ENCODE data around the gene ZIC1.

ZIC1 gene

DNA sequence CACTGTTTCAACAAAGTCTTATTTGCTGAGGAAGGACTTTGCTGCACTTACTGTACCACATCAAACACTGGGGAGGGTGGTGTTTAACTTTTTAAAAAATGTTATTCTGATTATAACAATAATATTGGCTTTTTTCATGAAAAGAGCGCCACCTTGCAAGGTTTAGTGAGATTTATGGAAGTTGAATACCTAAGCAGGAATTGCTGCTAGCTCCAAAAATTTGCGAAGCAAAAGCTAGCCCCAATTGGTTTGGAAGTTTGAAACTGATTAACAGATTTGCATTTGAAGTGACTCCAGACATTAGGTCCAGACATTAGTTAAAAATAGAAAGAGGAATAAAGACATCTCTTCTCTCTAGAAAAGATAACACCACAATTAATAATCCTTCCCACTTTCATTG is 6.7 kb downstream of the ZIC1 start:
- Mint-ChIP-seq H3K27ac (no peak overlapping the region), H3K36me3 (peaks cover 15% of the 10 kb centered on the region), H3K4me3 (no peak overlapping the region), H3K9me3 (peaks cover 6% of the 10 kb centered on the region), H3K4me1 (peaks cover 13% of the 10 kb centered on the region), H3K27me3 (peaks cover 74% of the 10 kb centered on the region)
- DNase-seq, result no peak
- CTCF ChIA-PET, result no interaction called here

DNA sequence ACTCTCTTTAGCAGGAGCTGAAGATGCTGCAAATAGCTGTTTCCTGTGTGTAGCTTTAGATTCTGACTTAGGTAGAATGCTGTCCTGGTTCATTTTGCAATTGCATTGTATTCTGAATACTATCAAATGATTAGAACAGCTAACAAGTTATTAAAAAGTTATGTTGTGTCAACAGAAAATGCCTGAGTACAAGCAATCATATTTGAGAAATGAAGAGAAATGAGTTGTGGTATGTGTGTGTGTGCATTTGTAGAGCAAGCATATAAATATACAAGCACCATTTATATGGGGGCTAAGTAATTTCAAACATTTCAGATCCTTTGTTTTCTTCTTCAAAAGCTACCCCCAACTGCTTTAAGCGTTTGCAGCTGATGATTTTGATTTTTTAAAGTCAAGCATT is 7.8 kb downstream of the ZIC1 start:
- Mint-ChIP-seq H3K36me3 (peaks cover 8% of the 10 kb centered on the region), H3K27ac (no peak overlapping the region), H3K4me3 (no peak overlapping the region), H3K9me3 (no peaks in the 10 kb centered on the region), H3K27me3 (peaks cover 73% of the 10 kb centered on the region), H3K4me1 (peaks cover 9% of the 10 kb centered on the region)
- no peak for DNase-seq
- CTCF ChIA-PET, result no interaction called here

DNA sequence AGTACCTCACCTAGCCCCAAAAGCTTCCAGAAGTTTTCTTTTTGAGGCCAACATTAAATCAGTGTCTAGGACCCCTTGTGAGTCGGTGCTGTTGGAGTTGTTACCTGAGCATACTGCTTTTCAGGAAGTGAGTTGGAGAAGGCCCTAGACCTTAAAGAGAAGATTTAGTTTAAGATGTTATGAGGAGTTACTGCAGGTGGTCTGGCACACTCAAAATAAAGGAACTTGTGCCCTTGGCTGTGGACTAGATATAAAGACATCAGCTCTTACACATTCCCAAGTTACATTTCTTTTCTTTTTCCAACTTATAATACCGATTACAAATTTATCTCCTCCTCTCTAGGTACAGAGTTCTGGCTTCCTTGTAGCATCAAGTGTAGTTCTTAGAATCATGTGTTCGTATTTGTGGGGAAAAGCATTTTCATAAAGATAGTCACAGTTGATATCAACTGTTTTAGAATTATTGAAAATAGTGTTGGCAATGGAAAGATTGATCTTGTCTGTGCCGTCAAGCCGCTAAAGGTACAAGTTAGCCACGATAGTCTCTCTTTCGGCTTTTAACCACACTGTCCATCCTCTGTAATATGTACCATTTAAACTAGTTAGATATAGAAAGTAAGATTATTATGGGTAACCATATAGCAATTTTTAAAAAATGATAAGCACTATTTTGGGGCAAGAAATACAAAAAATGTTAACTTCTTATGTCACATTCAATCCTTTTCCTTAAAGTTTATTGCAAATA is 8.6 kb downstream of the ZIC1 start:
- Mint-ChIP-seq H3K9me3 (peaks cover 2% of the 10 kb centered on the region), H3K4me3 (no peak overlapping the region), H3K36me3 (peaks cover 5% of the 10 kb centered on the region), H3K27ac (no peak overlapping the region), H3K4me1 (peaks cover 6% of the 10 kb centered on the region), H3K27me3 (peaks cover 73% of the 10 kb centered on the region)
- DNase-seq, result no peak
- CTCF ChIA-PET, result no interaction called here

DNA sequence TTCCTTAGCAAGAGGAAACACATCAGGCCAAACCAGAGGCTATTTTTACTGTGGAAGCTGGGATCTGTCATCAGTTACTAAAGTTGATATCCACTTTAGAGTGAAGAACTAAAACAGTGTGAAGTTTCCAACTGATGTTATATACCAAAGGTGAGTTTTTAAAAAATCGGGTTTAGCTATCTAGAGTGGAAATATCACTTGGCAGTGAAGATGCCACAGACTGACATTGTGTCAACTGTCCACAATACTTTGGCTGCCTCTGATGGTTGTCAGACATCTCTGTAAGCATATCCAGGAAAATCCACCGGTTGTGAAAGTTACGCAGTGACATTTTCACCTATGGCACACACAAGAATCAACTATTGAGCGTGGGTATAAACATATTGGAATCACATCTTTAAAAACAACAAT is 9.2 kb downstream of the ZIC1 start:
- H3K9me3 Mint-ChIP-seq, result peaks cover 3% of the 10 kb centered on the region
- H3K27ac Mint-ChIP-seq, result no peak overlapping the region
- peaks cover 3% of the 10 kb centered on the region for H3K36me3 Mint-ChIP-seq
- H3K27me3 Mint-ChIP-seq, result peaks cover 73% of the 10 kb centered on the region
- CTCF ChIA-PET, result no interaction called here
- H3K4me3 Mint-ChIP-seq, result no peak overlapping the region
- peaks cover 3% of the 10 kb centered on the region for H3K4me1 Mint-ChIP-seq
- DNase-seq, result no peak

DNA sequence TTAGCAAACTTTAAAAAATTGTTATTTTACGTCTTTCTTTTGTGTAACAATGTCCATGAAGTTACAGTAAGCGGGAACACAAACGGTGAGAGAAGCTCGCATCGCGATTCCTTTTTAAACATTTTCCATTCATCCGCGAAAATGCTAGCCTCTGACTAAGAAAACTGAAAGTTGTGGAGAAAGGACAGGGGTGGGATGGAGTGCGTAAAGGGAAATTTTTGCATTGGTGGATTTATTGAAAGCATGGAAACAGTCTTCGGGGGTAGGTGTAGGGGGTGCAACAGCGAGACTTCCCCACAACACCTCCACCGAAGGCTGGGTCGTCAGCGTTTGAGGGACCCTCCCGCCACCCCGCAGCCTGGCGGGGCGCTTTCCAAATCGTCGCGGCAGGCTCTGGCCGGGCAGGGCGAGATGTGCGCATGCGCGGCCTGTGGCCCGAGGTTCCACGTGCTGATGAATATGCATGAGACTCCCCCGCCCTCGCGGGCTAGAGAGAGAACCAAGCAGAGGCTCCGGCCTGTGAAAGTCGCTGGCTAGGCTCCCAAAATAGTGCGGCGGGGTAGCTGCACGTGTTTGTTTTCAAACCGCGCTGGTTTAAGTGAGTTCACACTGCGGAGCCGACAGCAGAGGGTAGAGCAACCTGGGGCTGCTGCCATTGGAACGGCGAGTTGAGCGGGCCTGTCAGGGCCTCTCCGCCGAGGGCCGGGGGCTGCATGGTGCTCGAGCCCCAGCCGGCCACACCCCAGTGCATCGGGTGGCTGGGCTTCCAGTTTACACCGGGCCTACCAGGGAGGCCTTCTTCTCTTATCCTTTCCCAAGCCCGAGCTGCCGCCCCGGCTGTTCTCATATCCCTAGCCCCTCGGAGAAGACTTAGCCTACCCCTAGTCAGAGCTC is 9.9 kb downstream of the ZIC1 start:
- no peak for DNase-seq
- Mint-ChIP-seq H3K9me3 (peaks cover 3% of the 10 kb centered on the region), H3K36me3 (peaks cover 3% of the 10 kb centered on the region), H3K27ac (no peak overlapping the region), H3K4me3 (no peak overlapping the region), H3K27me3 (peaks cover 75% of the 10 kb centered on the region), H3K4me1 (peaks cover 2% of the 10 kb centered on the region)
- CTCF ChIA-PET, result no interaction called here

DNA sequence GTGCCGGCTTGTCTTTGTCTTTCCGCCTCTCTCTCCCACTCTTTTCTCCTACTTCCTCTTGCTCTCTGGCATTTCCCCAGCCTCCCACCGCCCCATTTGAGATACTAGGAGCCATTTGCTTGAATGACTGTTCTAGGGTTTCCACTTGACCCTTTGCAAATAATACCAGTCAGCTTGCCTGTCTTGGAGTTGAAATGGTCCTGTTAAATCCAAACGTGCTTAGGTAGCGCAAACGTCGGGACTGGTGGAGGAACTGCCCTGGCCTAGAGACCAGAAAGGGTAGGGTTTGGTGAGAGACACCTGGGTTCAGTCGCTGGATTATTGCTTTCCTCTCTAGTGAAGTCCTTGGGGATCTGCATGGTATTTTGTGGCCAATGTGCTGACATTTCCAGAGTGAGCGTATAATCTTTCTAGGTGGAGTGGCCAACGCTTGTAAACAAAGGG is 10.6 kb downstream of the ZIC1 start:
- Mint-ChIP-seq H3K4me1 (peaks cover 2% of the 10 kb centered on the region), H3K9me3 (peaks cover 3% of the 10 kb centered on the region), H3K4me3 (no peak overlapping the region), H3K36me3 (peaks cover 3% of the 10 kb centered on the region), H3K27me3 (peaks cover 78% of the 10 kb centered on the region), H3K27ac (no peak overlapping the region)
- CTCF ChIA-PET, result no interaction called here
- DNase-seq, result no peak

DNA sequence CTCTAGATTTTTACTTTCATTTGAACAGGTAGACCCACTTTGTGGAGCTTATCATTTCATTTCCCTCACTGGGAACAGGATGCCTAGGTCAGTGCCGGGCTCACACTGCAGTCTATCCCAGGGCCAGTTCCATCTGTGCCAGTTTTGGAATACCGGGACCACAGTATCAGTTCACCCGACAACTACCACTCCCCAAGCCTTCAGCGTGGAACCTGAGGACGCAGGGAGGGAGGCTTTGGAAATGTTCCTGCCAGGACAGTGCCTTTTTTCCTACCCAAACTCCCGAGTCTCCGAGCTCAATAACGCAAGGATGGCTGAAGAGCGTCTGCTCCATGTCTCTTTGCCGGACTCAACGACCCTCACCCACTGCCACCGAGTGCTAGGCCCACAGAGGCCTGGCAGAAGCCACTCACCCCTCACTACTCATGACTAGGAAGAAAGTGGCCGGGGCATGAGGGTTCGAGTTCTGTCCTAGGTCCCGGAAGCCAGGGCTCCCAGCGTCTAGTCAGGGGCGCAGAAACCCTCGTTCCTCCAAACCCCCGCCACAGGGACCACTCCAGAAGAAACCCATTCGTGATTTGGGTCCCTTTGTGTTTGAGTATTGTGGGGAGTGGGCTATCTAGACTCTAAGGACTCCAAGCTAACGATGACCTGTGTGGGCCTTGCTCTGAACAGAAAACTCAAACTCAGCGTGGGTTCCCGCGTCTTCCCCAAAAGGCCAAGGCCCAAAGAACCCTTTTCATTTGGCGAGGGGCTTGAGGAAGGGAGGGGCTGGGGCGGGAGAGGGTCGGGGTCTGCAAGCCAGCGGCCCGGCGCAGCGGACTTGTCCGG is 11.4 kb downstream of the ZIC1 start:
- CTCF ChIA-PET, result no interaction called here
- no peak overlapping the region for H3K4me3 Mint-ChIP-seq

DNA sequence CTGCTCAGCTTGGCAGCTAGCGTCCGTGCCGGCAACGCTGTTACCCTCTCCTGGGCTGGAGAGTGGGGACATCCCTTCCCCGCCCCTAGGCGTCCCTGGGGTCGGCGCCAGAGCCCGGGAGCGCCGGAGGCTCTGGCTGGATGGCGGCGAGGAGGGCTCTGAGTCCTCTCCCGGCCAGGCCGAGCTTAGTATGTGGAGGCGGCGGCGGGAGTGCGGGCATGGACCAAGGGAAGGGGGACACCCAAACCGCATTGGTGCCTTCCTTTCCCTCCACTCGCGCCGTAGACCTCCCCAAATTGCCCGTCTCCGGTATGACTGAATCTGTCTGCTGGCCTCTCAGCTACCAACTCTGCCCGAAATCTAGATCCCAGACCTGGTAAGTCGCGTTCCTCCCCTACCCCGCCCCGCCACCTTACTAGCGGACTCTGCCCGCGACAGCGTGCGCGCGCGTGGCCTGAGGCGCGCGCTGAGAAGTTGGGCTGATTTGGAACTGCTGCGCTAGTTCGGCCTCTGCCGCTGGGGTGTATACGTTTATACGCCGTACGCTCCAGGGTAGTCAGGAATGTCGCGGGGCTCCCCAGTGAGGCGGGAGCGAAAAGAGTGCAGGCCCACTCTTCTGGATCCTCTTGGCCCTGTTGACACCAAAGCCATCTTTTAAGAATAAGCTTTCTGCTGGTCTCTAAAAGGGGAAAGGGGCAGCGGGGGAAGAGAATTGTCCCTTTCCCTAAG is 12.2 kb downstream of the ZIC1 start:
- no peak overlapping the region for H3K4me3 Mint-ChIP-seq
- H3K36me3 Mint-ChIP-seq, result peaks cover 3% of the 10 kb centered on the region
- H3K9me3 Mint-ChIP-seq, result peaks cover 3% of the 10 kb centered on the region
- peak overlapping the region; percentile 19 for H3K27ac Mint-ChIP-seq
- CTCF ChIA-PET, result no interaction called here
- no peak for DNase-seq
- peaks cover 79% of the 10 kb centered on the region for H3K27me3 Mint-ChIP-seq
- peaks cover 2% of the 10 kb centered on the region for H3K4me1 Mint-ChIP-seq

More for the DNA sequence above, 11.4 kb downstream of the ZIC1 start:
- no peak overlapping the region for H3K27ac Mint-ChIP-seq
- peaks cover 3% of the 10 kb centered on the region for H3K9me3 Mint-ChIP-seq
- peaks cover 2% of the 10 kb centered on the region for H3K4me1 Mint-ChIP-seq
- peaks cover 79% of the 10 kb centered on the region for H3K27me3 Mint-ChIP-seq
- peaks cover 3% of the 10 kb centered on the region for H3K36me3 Mint-ChIP-seq
- DNase-seq, result no peak

DNA sequence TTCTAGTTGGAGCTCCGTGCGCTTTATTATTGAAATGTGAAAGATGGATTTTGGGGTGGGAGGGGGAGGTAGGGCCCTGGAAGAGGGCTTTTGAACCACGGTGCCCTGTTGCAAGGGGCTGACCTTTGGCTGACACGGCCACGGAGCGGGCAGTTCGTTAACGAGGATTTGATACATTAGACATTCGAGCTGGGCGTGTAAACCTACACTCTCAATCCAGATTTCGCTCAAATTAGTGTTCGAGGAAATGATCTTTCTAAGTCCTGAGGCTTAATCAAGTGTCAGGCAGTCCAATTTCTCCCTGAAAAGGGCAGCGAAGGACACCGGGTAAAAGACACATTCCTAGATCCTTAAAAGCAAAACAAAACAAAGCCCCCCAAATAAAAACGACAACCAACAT is 13.0 kb downstream of the ZIC1 start:
- H3K36me3 Mint-ChIP-seq, result peaks cover 3% of the 10 kb centered on the region
- CTCF ChIA-PET, result no interaction called here
- no peak for DNase-seq
- peaks cover 77% of the 10 kb centered on the region for H3K27me3 Mint-ChIP-seq
- no peak overlapping the region for H3K27ac Mint-ChIP-seq
- peaks cover 2% of the 10 kb centered on the region for H3K4me1 Mint-ChIP-seq
- peaks cover 3% of the 10 kb centered on the region for H3K9me3 Mint-ChIP-seq
- no peak overlapping the region for H3K4me3 Mint-ChIP-seq

DNA sequence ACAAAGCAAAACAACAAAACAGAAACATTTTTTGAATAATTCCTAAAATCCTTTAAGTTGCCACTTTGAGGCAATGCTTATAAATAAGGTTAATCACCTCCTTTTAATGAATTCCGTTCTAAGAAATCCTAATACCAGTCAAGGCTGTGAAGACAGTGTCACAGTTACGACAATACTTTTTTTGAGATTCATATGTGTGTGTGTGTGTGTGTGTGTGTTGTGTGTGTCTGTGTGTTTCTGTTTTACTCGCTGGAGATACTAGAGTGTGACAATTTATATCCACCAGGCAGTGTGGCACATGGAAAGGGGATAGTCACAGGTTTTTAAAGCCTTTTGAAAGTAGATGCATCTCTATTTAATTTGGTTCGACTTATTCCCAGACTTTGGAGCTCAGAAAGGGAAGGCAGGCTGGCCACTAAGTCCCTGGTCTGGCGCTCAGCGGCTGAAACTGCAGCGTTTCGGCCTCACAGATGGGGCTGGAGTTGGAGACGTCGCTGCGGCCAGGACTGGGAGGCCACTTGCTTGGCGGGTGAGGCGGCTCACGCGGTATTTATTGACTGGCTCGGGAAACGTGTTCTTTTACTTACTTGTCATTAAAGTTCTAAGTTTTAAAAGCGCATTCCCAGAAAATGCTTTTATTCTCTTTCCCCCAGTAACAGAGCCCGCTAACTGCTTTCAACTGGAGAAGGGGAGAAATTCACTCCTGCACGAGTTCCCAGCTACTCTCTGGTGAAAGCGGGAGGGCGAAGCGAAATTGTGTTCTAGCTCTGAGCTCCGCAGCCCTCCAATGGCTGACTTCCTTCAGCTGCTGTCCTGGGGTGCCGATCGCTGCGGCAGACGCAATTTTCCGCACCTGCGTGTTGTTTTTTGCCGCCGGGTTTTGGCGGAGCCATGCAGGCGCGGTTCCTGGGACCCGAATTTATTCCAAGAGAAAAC is 13.7 kb downstream of the ZIC1 start:
- H3K9me3 Mint-ChIP-seq, result peaks cover 3% of the 10 kb centered on the region
- H3K36me3 Mint-ChIP-seq, result peaks cover 3% of the 10 kb centered on the region
- H3K4me1 Mint-ChIP-seq, result peaks cover 2% of the 10 kb centered on the region
- CTCF ChIA-PET, result no interaction called here
- no peak for DNase-seq
- peak overlapping the region; percentile 8 for H3K27ac Mint-ChIP-seq
- H3K27me3 Mint-ChIP-seq, result peaks cover 74% of the 10 kb centered on the region
- no peak overlapping the region for H3K4me3 Mint-ChIP-seq

DNA sequence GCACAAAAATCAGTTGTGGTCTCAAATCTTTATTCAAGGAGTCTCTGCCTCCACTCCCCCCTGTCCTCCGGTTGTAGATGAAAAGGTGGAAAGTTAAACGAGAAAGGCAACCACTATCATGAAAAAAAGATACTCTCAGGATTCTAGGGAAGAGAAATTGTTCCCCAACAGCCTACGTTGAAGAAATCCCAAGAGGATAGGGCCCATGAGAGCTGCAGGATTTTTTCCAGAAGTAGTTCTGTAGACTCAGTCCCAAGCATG is 14.3 kb downstream of the ZIC1 start:
- H3K4me3 Mint-ChIP-seq, result no peak overlapping the region
- CTCF ChIA-PET, result no interaction called here
- peaks cover 3% of the 10 kb centered on the region for H3K9me3 Mint-ChIP-seq
- H3K27me3 Mint-ChIP-seq, result peaks cover 71% of the 10 kb centered on the region
- no peak overlapping the region for H3K27ac Mint-ChIP-seq
- peaks cover 3% of the 10 kb centered on the region for H3K36me3 Mint-ChIP-seq
- H3K4me1 Mint-ChIP-seq, result peaks cover 2% of the 10 kb centered on the region
- DNase-seq, result no peak

DNA sequence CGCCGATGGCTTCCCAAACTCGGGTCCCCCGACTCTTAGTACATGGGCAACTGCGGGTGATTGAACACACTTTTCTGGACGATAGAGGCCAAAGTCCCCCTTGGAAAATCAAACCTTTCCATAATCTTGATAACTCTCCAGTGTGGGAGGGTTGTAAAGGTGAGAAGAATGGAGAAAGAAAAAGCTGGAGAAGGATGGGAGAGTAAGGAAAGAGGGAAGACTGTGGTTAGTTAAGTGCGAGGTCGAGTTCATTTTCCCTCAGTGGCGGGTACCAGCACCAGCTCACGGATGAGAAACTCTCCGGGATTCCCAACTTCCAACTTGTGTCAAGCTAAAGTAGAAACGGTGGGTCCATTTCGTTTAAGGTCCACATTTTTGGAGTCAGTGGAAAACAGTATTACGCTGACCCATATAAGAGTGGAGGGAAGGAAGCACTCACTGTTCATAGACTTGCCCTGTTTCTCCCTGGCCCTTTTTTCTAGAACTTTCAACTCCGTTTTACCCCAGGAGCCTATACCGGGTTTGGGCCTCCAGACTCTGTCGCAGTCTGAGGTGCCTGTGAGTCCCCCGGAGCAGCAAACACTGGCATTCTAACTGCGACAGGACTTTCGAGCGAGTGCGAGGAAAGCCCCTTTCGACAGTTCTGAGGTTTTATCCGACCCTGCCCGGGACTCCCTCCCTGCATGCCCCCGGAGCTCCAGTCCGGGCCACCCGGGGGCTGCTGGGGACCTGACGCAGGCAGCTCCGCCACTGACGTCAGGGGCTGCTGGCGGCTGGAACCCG is 14.8 kb downstream of the ZIC1 start:
- Mint-ChIP-seq H3K4me3 (no peak overlapping the region), H3K27me3 (peaks cover 66% of the 10 kb centered on the region), H3K27ac (no peak overlapping the region), H3K36me3 (peaks cover 3% of the 10 kb centered on the region), H3K9me3 (peaks cover 3% of the 10 kb centered on the region), H3K4me1 (no peaks in the 10 kb centered on the region)
- DNase-seq, result no peak
- CTCF ChIA-PET, result no interaction called here
